ENCODE measurements around the gene EPS15.
"Not testable (repeated sequence)": the region's sequence is repeated elsewhere in the genome, so short reads cannot be mapped to it uniquely, and the experiment has no call there.

Gene EPS15

DNA sequence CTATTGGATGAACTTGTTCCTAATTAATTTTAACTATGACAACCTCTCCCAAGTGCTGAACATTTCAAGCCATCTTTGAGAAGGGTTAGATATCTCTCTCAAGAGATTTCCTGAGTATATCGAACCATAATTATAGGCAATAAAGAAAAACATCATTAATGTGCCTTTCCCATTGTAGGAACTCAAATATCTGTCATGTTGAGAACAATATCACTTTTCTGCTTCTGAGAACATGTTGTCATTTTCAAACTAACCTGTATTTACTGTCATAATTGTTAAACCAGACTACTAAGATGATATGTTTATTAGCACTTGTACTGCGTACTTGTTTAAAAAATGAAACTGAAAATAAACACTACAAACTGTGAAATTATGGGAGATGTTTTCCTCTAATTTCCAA, 4.3 kb downstream of the EPS15 start:
- DNase-seq, result no peak

GRCh38 chr1:51512606-51513005, 6.5 kb downstream of the EPS15 start:
- no peak for DNase-seq

DNA sequence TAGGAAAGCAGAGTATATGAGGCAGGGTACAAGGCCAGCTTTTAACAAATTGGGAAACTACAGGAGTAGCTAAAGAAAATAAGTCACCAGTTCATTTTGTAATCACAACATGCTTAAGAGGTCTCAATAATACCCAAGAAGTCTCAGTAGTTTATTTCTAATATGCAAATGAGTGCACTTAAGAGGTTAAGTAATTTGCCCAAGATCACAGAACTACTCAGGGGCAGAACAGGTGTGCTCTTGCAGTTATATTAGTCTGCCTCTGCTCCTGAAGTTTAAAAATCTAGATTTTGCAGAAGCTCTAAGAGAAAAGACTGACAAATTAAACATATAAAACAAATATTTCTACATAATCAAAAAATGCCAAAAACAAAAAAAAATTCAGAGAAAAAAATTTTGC, 6.9 kb downstream of the EPS15 start:
- no peak for DNase-seq

GRCh38 chr1:51509773-51510172, 9.3 kb downstream of the EPS15 start:
- no peak for DNase-seq

GRCh38 chr1:51506537-51506936, 12.5 kb downstream of the EPS15 start:
- DNase-seq, result no peak

GRCh38 chr1:51504806-51505525, 14.1 kb downstream of the EPS15 start:
- DNase-seq, result no peak

- DNase-seq, result not testable (repeated sequence)
Observed at GRCh38 chr1:51501218-51501630, 17.8 kb downstream of the EPS15 start.

- DNase-seq, result no peak
Observed at GRCh38 chr1:51499694-51500093, 19.4 kb downstream of the EPS15 start.

- no peak for DNase-seq
Observed at GRCh38 chr1:51498924-51499323, 20.1 kb downstream of the EPS15 start.

- no peak for DNase-seq
Observed at GRCh38 chr1:51497340-51497739, 21.7 kb downstream of the EPS15 start.

GRCh38 chr1:51494138-51494830, 24.8 kb downstream of the EPS15 start:
- DNase-seq, result no peak

DNA sequence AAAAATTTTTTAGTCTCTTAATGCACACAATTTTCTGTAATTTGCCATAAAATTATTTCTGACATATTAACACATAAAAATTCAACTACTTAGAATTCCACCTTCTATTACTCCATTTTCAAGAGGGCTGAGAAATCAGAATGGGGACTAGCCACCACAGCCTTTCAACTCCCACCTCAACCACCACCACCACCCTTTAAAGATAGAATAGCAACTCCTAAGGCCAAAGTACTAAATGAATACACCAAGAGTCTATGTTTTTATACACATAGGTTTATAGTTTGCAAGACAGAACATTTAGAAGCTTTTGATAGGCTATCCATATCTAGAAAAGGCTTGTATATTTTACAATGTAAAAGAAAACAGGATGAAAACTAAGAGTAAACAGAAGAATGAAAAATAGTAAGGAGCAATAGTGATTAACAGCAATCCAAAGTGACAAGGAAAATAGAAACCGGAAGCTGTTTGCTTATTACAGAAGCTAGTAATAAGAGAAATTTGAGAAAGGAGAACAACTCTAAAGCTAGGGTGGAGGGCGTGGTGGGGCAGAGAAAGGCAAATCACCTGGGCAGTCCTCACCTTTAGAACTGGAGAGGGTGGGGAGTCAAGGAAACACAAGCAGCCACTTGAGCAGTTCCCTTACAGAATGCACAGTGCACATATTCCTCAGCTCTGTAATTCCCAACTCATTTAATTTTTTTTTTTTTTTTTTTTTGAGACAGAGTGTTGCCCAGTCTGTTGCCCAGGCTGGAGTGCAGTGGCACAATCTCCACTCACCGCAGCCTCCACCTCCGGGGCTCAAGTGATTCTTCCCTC, 27.7 kb downstream of the EPS15 start:
- DNase-seq, result no peak

DNA sequence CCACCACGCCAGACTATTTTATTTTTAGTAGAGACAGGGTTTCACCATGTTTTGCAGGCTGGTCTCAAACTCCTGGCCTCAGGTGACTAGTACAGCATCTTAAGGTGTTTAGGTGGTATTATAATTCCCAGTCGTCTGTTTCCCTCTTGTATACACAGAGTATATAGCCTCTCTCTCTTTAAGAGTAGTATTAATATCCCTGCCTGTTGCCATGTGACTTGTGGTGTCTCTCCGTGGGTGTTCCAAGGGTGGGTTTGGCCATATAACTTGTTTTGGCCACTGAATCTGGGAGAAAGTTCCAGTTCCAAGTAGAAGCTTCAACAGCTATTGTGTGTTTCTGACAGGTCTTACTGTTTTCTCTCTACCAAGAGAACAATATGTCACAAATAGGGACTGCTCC, 29.6 kb downstream of the EPS15 start:
- DNase-seq, result no peak

DNA sequence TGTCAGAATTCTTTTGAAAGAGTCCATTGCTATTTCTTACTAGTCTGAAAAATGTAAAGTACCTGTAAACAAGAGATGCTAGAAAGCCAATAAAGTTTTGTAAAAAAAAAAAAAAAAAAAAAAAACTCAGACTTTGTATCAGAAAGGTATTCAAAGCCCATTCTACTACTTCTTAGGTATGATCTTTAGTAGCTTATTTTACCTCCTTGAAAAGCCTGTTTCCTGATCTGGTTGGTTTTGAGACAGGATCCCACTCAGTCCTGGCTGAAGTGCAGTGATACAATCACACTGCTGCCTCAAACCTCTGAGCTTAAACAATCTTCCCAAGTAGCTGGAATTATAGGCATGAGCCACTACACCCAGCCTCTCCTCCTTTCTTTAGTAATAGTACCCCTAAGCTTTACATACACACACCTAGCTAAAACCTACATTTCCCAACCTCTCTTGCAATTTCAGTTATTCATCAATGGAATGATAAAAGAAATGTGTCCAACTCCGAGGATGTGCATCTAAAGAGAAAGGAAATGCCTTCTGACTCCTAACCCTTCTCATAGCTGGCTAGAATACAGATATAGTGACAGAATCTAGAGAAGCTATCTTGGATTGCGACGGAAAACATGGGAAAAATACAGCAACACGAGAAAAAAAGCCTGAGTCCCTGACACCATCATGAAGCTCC, 30.6 kb downstream of the EPS15 start:
- no peak for DNase-seq

DNA sequence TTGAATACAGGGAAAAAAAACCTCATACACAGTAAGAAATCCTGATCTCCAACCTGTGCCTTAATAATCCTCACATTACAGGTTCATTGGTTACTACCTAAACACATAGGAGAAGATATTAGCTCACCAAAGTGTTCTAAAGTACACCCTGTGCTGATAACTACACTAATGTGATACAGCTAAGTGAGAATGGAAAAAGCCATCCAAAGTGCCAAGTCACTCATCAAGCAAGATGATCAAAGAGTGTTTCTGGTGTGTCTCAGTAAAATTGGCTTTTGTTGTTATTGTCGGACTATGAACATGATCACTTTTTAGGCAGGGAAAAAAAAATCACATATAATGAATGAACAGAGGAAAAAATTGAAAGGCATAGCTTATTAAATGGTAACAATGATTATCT, 31.4 kb downstream of the EPS15 start:
- no peak for DNase-seq

DNA sequence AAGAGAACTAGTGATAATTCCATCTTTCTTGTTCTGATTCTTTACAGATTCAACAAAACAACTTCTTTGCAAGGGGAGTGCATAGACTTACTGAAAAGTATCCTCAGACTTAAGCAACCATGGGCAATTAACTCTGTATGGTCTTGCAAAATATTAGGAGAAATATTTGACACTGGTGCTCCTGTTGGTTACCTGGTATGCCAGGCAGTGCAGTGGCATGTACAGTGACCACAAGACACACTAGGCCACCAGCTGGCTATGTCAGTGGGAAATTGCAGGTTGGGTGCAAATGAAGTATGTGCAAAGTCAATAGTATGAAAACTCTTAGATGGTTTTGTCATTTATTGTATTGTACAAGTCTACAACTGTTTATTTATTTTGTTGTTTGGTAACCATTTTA, 34.5 kb downstream of the EPS15 start:
- no peak for DNase-seq

GRCh38 chr1:51482881-51483280, 36.2 kb downstream of the EPS15 start:
- no peak for DNase-seq

DNA sequence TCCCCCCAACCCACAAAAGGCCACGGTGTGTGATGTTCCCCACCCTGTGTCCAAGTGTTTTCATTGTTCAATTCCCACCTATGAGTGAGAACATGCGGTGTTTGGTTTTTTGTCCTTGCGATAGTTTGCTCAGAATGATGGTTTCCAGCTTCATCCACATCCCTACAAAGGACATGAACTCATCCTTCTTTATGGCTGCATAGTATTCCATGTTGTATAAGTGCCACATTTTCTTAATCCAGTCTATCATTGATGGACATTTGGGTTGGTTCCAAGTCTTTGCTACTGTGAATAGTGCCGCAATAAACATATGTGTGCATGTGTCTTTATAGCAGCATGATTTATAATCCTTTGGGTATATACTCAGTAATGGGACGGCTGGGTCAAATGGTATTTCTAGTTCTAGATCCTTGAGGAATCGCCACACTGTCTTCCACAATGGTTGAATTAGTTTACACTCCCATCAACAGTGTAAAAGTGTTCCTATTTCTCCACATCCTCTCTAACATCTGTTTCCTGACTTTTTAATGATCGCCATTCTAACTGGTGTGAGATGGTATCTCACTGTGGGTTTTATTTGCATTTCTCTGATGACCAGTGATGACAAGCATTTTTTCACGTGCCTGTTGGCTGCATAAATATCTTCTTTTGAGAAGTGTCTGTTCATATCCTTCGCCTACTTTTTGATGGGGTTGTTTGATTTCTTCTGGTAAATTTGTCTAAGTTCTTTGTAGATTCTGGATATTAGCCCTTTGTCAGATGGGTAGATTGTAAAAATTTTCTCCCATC, 44.0 kb downstream of the EPS15 start:
- not testable (repeated sequence) for DNase-seq

DNA sequence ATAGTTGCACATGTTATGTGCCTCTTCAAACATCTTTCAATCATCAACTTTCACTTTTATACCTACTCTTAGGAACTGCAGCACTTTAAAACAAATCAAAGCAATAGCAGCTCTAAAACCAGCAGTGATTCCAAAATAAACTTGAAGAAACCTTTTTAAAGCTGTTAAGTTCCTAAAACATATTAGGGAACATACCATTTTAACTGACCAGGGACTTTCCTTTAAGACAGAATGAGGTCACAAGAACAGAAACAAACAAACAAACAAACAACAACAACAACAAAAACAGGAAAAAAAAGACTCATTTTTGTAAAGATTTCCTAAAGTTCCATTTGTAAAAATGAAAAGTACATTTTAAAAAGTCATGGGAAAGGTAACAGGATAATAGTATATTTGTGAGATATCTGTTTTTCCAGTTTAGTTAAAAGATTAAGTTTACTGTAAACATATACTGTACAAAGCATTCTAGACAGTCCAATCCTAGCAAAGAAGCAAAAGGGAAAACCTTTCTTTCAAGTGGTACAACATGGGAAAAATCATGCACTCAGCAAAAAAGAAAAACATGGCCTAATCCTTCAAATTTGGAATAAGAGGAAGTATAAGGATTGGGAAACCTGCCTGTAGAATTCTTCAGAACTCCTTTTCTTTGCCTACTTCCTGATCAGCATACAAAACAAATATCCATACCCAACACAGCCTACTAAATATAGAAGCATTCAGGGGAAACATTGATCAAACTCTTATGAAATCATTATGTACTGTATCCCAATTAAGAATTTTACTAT, 45.5 kb downstream of the EPS15 start:
- DNase-seq, result no peak

DNA sequence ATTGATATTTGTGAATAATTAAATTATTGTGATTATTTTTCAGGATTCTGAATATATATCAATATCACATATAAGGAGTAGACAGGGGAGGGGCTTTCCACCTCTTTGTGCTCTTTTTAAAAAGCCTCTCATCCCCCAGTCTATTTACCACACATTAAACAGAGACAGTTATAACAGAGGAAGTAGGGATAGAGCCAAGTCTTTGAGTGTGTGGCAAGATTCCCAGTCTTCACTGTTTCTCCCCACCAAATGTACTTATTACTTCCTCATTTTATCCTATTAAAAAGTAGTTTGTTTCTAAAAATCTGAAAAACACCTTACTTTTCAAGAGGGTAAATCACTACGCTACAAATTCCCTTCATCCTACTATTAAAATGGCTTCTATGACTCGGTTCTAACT, 46.7 kb downstream of the EPS15 start:
- DNase-seq, result no peak

DNA sequence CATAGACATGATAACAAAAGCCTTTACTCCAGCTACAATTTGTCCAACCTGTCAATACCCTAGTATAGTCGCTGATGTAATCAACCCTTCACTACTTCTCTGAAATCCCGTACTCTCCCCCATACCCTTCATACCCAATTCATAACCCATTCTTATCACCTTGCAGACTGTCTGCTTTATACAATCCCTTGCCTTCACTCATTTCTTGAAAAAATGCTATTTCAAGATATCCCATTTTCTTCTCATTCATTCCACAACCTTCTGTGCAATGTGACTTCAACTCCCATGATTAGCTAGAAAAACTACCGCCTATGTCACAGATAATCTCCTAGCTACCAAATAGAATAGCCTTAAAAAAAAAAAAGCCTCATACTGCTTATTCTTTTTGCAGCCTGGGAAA, 49.5 kb downstream of the EPS15 start:
- no peak for DNase-seq

DNA sequence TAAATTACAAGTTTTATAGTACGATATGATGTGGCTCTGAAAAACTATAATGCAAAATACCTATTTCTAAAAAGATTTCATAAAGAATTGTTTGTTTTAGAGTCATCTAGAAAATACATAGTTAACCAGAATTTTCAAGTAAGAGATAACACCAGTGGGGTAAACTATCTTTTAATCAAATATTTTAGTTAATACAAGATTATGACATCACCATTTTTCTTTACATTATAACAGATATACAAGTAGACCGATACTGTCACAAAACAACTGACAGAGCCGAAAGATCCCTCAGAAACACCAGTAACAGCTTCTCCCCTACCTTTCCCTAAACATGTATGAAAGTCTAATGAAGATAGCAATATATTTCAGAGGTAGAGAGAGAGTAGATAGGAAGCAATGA, 54.2 kb downstream of the EPS15 start:
- DNase-seq, result no peak

Data from activated effector memory CD4-positive, alpha-beta T cell treated with Interleukin-2 at 50 U/mL for 16 hours (primary cell).